ENCODE data around the gene MAP3K4. TPM values are rescaled to one million over a fixed set of nuclear protein-coding genes. Genes with fewer than 3 reads are reported as not detected.

Gene MAP3K4
- total RNA-seq, 1 donor from 2014 or later, result 84.3 TPM

DNA sequence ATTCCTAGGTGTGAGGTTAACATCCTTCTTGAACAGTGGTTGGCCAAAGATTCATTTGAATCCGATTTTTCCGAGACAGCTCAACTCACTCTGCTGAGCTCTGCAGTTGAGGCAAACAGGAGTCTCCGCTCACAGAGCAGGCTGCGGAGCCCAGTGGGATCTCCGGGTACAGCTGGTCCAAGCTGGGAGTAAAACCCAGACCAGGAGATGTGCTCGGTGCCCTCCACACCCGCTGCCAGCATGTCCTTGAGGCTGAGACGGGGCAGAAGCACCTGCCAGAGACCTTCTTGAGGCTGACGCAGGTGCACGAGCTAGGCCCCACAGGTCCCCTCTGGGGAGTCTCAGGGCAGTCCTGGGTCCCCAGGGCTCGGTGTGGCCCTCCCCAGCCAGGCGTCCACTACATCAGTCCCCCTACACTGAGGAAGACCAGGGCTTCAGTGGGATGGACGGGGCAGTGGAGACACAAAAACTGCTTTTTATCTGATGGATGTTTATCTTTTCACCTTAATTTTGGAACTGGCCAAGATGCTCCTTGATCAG lies 163.3 kb downstream of the MAP3K4 start:
- Mint-ChIP-seq H3K4me1 (peaks cover 3% of the 10 kb centered on the region), H3K9me3 (no peaks in the 10 kb centered on the region), H3K27me3 (ENCODE audit: low read depth) (no peaks in the 10 kb centered on the region), H3K36me3 (ENCODE audit: low read depth) (peaks cover 26% of the 10 kb centered on the region), H3K27ac (ENCODE audit: unreplicated experiment) (no peak overlapping the region), H3K4me3 (no peak overlapping the region)
- no peak for DNase-seq (ENCODE audit: low read depth, low spot score)
- TF ChIP-seq CTCF (conservative IDR thresholded peaks at IDR 0.05), result no peak

DNA sequence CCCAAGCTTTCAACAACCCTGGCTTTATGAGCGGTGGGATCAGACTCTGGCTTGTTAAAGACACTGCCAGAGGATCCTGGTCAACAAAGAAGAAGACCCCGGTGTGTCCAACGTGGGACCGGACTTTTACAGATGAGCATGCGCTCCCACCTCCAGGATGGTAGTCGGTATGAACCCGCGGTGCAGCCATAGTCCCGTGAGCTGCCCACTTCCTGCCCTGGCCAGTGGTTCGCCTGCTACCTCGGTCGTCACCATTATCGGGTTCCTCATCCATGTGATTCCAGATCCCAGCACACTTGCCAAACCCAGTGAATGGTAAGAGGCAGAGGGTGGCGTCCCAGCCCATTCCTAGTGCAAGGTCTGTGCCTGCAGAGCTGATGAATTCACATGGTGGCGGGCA lies 169.6 kb downstream of the MAP3K4 start:
- Mint-ChIP-seq H3K4me1 (peaks cover 8% of the 10 kb centered on the region), H3K9me3 (no peaks in the 10 kb centered on the region), H3K4me3 (no peak overlapping the region), H3K27me3 (ENCODE audit: low read depth) (no peaks in the 10 kb centered on the region), H3K27ac (ENCODE audit: unreplicated experiment) (no peak overlapping the region), H3K36me3 (ENCODE audit: low read depth) (peaks cover 27% of the 10 kb centered on the region)
- no peak for TF ChIP-seq CTCF (conservative IDR thresholded peaks at IDR 0.05)
- DNase-seq (ENCODE audit: low read depth, low spot score), result no peak

DNA sequence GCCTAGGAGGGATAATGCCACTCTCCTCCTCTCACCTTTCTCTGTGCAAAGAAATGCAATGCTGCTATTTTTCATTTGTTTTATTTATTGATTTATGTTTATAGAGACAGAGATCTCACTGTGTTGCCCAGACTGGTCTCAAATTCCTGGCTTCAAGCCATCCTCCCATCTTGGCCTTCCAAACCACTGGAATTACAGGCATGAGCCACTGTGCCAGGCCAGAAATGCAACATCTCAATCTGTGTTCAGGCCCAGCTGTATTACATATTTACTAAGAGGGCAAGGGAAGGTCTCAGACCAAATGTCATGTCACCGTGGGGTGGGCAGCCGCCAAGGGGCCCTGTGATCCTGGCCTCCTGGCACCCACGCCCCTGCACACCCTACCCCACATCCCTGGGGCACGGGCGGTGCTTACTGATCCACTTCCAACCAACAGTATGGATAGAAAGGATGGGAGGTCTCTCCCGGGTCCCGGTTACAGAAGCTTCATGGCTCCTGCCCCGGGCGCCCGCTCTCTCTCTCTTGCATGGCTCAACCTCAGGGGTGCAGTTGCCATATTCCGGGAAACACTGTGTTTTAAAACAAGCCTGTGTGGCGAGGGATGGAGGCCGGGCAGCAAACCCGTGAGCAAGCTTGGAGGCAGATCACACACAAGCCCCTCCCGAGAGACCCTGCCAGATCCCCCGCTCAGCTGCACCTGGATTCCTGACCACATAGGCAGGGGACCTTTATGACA lies 170.5 kb downstream of the MAP3K4 start:
- H3K4me1 Mint-ChIP-seq, result peaks cover 8% of the 10 kb centered on the region
- H3K9me3 Mint-ChIP-seq, result no peaks in the 10 kb centered on the region
- no peak for TF ChIP-seq CTCF (conservative IDR thresholded peaks at IDR 0.05)
- no peak overlapping the region for H3K4me3 Mint-ChIP-seq
- peaks cover 22% of the 10 kb centered on the region for H3K36me3 Mint-ChIP-seq (ENCODE audit: low read depth)
- no peak for DNase-seq (ENCODE audit: low read depth, low spot score)
- peak overlapping the region; percentile 35 for H3K27ac Mint-ChIP-seq (ENCODE audit: unreplicated experiment)
- no peaks in the 10 kb centered on the region for H3K27me3 Mint-ChIP-seq (ENCODE audit: low read depth)

- no peak overlapping the region for H3K4me3 Mint-ChIP-seq
- peaks cover 10% of the 10 kb centered on the region for H3K4me1 Mint-ChIP-seq
- H3K27me3 Mint-ChIP-seq (ENCODE audit: low read depth), result no peaks in the 10 kb centered on the region
- H3K9me3 Mint-ChIP-seq, result no peaks in the 10 kb centered on the region
- no peak for DNase-seq (ENCODE audit: low read depth, low spot score)
- TF ChIP-seq CTCF (conservative IDR thresholded peaks at IDR 0.05), result no peak
- peaks cover 19% of the 10 kb centered on the region for H3K36me3 Mint-ChIP-seq (ENCODE audit: low read depth)
- H3K27ac Mint-ChIP-seq (ENCODE audit: unreplicated experiment), result no peak overlapping the region
These were observed 171.2 kb downstream of the MAP3K4 start for GRCh38 chr6:161162722-161163121.

DNA sequence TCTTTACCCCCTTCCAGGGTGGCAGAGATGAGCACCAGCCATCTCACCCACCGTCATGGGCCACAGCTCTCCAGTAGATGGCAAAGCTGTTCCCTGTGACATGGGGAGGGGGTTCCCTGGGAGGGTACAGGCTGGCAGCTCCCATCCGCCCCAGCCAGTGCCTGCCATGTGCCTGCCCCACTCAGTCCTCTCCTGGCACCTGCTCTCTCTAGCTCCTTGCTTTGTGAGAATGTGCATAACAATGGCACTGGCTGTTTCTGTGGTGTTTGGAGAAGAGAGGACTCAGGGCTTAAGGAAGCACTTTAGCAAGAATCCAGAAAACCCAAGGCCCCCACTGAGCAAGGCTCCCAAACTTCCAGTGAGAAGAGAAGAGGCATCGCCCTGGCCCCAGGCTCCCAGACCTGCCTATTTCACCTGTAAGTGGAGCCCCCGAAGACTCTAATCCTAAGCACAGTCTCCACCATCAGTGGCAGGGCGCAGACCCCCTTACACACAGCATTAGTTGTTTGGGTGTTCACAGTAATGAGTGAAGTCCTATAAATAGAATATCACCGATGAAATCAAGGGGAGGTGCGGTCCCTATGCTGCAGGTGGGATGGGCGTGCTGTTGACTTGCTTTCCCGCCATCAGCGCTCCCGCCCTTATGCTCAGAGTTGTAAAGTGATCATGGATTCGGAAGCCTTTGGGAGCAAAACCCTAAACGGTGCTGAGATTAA lies 172.1 kb downstream of the MAP3K4 start:
- H3K4me1 Mint-ChIP-seq, result peaks cover 16% of the 10 kb centered on the region
- H3K4me3 Mint-ChIP-seq, result no peak overlapping the region
- H3K27me3 Mint-ChIP-seq (ENCODE audit: low read depth), result no peaks in the 10 kb centered on the region
- no peaks in the 10 kb centered on the region for H3K9me3 Mint-ChIP-seq
- no peak overlapping the region for H3K27ac Mint-ChIP-seq (ENCODE audit: unreplicated experiment)
- H3K36me3 Mint-ChIP-seq (ENCODE audit: low read depth), result peaks cover 16% of the 10 kb centered on the region
- no peak for DNase-seq (ENCODE audit: low read depth, low spot score)
- no peak for TF ChIP-seq CTCF (conservative IDR thresholded peaks at IDR 0.05)

Data from neural crest cell (in vitro differentiated cells).